Mesenchymal stem cell (in vitro differentiated cells and primary cell): ENCODE results near the gene SYMPK.

Experiments used
- DNase-seq: peaks from one replicate; pipeline ENCODE4 v3.0.0-alpha.2; 2013
- H2AFZ ChIP-seq: one replicate; pipeline ENCODE4 v1.6.1; 2013; ENCODE audit warnings: low read depth, mild to moderate bottlenecking, control low read depth, inconsistent platforms, low read length, moderate library complexity
- H2AK5ac ChIP-seq: 2 replicates; pipeline ENCODE4 v1.6.1; 2013; ENCODE audit warnings: low read length, moderate library complexity, mild to moderate bottlenecking, inconsistent platforms; ENCODE audit not compliant: severe bottlenecking
- H2BK120ac ChIP-seq: one replicate; pipeline ENCODE4 v1.6.1; 2013; ENCODE audit warnings: low read depth, mild to moderate bottlenecking, inconsistent platforms, low read length, moderate library complexity
- H2BK12ac ChIP-seq, 2 experiments: one replicate each; pipeline ENCODE4 v1.6.1; 2013; ENCODE audit warnings: inconsistent platforms in 2 of 2, low read length in 2 of 2, mild to moderate bottlenecking in 2 of 2, moderate library complexity in 2 of 2, control low read depth in 1 of 2
- H2BK15ac ChIP-seq: one replicate; pipeline ENCODE4 v1.6.1; 2013; ENCODE audit warnings: mild to moderate bottlenecking, low read depth, inconsistent platforms; ENCODE audit not compliant: poor library complexity, severe bottlenecking
- H2BK5ac ChIP-seq: 2 replicates; pipeline ENCODE4 v1.6.1; 2013; ENCODE audit warnings: low read depth, mild to moderate bottlenecking, low read length, control low read depth, inconsistent platforms; ENCODE audit not compliant: poor library complexity, severe bottlenecking
- H3K14ac ChIP-seq, 2 experiments: one replicate each; pipeline ENCODE4 v1.6.1; 2013; ENCODE audit warnings: inconsistent platforms in 2 of 2, low read length in 2 of 2, control low read depth in 1 of 2, mild to moderate bottlenecking in 1 of 2, moderate library complexity in 1 of 2
- H3K18ac ChIP-seq, 2 experiments: one replicate each; pipeline ENCODE4 v1.6.1; 2013; ENCODE audit warnings: inconsistent platforms in 2 of 2, low read length in 2 of 2, control low read depth in 1 of 2, low read depth in 1 of 2, mild to moderate bottlenecking in 1 of 2
- H3K23ac ChIP-seq, 2 experiments: one replicate each; pipeline ENCODE4 v1.6.1; 2013; ENCODE audit warnings: inconsistent platforms in 2 of 2, low read length in 2 of 2, mild to moderate bottlenecking in 2 of 2, moderate library complexity in 2 of 2, control low read depth in 1 of 2
- H3K27ac ChIP-seq: 2 replicates; pipeline ENCODE4 v1.5.1; 2013; ENCODE audit warnings: mild to moderate bottlenecking, moderate library complexity, low read length, control low read depth, inconsistent platforms; ENCODE audit not compliant: poor library complexity, severe bottlenecking
- H3K27me3 ChIP-seq, 2 experiments: 2 replicates each; pipeline versions ENCODE4 v1.6.1 to v1.7.0; 2013; ENCODE audit warnings: low read length in 2 of 2, mild to moderate bottlenecking in 2 of 2, moderate library complexity in 2 of 2, control low read depth in 1 of 2, inconsistent platforms in 1 of 2; ENCODE audit not compliant: control insufficient read depth in 1 of 2, insufficient read depth in 1 of 2
- H3K36me3 ChIP-seq, 2 experiments: 2 replicates each; pipeline versions ENCODE4 v1.6.1 to v1.7.0; 2013; ENCODE audit warnings: low read length in 2 of 2, control low read depth in 1 of 2, inconsistent platforms in 1 of 2, low read depth in 1 of 2, mild to moderate bottlenecking in 1 of 2; ENCODE audit not compliant: insufficient read depth in 2 of 2, control insufficient read depth in 1 of 2
- H3K4ac ChIP-seq, 2 experiments: one replicate each; pipeline ENCODE4 v1.6.1; 2013; ENCODE audit warnings: inconsistent platforms in 2 of 2, low read length in 2 of 2, mild to moderate bottlenecking in 2 of 2, moderate library complexity in 2 of 2, control low read depth in 1 of 2, low read depth in 1 of 2
- H3K4me1 ChIP-seq: 2 replicates; pipeline ENCODE4 v1.6.1; 2013; ENCODE audit warnings: low read depth, low read length, control low read depth; ENCODE audit not compliant: control insufficient read depth, insufficient read depth
- H3K4me2 ChIP-seq: 2 replicates; pipeline ENCODE4 v1.6.1; 2013; ENCODE audit warnings: low read length, mild to moderate bottlenecking, inconsistent platforms; ENCODE audit not compliant: poor library complexity, severe bottlenecking
- H3K4me3 ChIP-seq, 2 experiments: 2 replicates each; pipeline versions ENCODE4 v1.5.1 to v1.7.0; 2013; ENCODE audit warnings: low read length in 2 of 2, mild to moderate bottlenecking in 2 of 2, control low read depth in 1 of 2, low read depth in 1 of 2; ENCODE audit not compliant: insufficient read depth in 1 of 2
- H3K79me1 ChIP-seq: replicated peaks from 2 replicates; pipeline ENCODE4 v1.6.1; 2013; ENCODE audit warnings: mild to moderate bottlenecking, control low read depth, low read length, inconsistent platforms; ENCODE audit not compliant: poor library complexity, severe bottlenecking
- H3K9ac ChIP-seq: 2 replicates; pipeline ENCODE4 v1.7.0; 2013; ENCODE audit warnings: mild to moderate bottlenecking, low read length, moderate library complexity
- H3K9me3 ChIP-seq: 2 replicates; pipeline ENCODE4 v1.7.0; 2013; ENCODE audit warnings: mild to moderate bottlenecking, low read length; ENCODE audit not compliant: control insufficient read depth
- H4K8ac ChIP-seq: one replicate; pipeline ENCODE4 v1.6.1; 2013; ENCODE audit warnings: inconsistent platforms, mild to moderate bottlenecking, low read length, moderate library complexity
- H4K91ac ChIP-seq: one replicate; pipeline ENCODE4 v1.6.1; 2013; ENCODE audit warnings: mild to moderate bottlenecking, low read length, inconsistent platforms
- WGBS: methylation state at CpG from one replicate; pipeline ENCODE4 v1.1.7; 2013; ENCODE audit warnings: mixed read lengths; 5-methylcytosine and 5-hydroxymethylcytosine counted together

The SYMPK gene

DNA sequence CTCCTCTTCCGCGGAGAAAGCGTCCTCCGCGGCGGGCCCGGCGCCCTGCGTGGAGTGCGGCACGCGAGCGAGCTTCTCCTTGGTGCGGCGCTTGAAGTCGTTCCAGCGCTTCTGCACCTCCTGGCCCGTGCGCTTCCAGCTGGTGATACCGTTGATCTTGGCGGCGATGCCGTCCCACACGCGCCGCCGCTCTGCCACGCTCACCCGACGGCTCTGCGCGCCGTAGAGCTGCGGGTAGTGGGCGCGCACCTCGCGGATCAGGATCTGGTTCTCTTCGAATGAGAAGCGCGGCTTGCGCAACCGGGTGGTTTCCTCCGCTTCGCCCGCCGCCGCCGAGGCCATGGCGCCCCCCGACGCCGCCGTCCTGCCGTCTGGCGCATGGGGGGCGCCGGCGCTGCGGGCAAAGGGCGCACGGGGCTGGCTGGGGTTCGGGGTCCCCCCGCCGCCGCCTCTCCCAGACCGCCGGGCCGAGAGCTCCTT is 38.5 kb upstream of the SYMPK start:
- Histone ChIP-seq H3K23ac (peak overlapping the region in 1 of 2 experiments; percentile 2), H2BK5ac (no peak overlapping the region), H3K79me1 (peaks cover 18% of the 10 kb centered on the region), H4K91ac (no peak overlapping the region), H3K36me3 (peaks cover 26 to 34% of the 10 kb centered on the region in 2 experiments), H3K14ac (peak overlapping the region in 1 of 2 experiments; percentile 35), H2AK5ac (no peak overlapping the region), H3K4me1 (peaks cover 14% of the 10 kb centered on the region), H3K4me2 (peak overlapping the region; percentile 85), H2BK15ac (no peak overlapping the region), H4K8ac (peak overlapping the region; percentile 64), H2BK120ac (no peak overlapping the region), H2BK12ac (no peak overlapping the region), H3K9ac (peak overlapping the region; percentile 54), H3K18ac (no peak overlapping the region), H3K27me3 (no peaks in the 10 kb centered on the region), H3K4me3 (peak overlapping the region; percentile 74 to 93), H3K9me3 (no peaks in the 10 kb centered on the region), H2AFZ (no peak overlapping the region), H3K4ac (no peak overlapping the region), H3K27ac (no peak overlapping the region)
- DNase-seq, result peak; percentile 81
- 4% methylated on average over 64 of the region's 69 CpGs for whole genome bisulfite sequencing

GRCh38 chr19:45900738-45901431 is 37.9 kb upstream of the SYMPK start:
- H3K23ac ChIP-seq, result no peak overlapping the region
- H2BK120ac ChIP-seq, result no peak overlapping the region
- peak overlapping the region; percentile 54 for H3K9ac ChIP-seq
- no peak overlapping the region for H2AFZ ChIP-seq
- H3K4me3 ChIP-seq, result peak overlapping the region; percentile 74 to 93
- peak overlapping the region; percentile 85 for H3K4me2 ChIP-seq
- H2BK12ac ChIP-seq, result no peak overlapping the region
- H3K14ac ChIP-seq, result no peak overlapping the region
- H2BK15ac ChIP-seq, result no peak overlapping the region
- H2AK5ac ChIP-seq, result no peak overlapping the region
- H4K91ac ChIP-seq, result no peak overlapping the region
- H3K36me3 ChIP-seq, result peaks cover 31 to 34% of the 10 kb centered on the region in 2 experiments
- H2BK5ac ChIP-seq, result no peak overlapping the region
- H3K79me1 ChIP-seq, result peaks cover 21% of the 10 kb centered on the region
- H3K9me3 ChIP-seq, result no peaks in the 10 kb centered on the region
- DNase-seq, result no peak
- no peak overlapping the region for H4K8ac ChIP-seq
- no peak overlapping the region for H3K18ac ChIP-seq
- WGBS, result 48% methylated on average over 22 of the region's 22 CpGs
- H3K27me3 ChIP-seq, result no peaks in the 10 kb centered on the region
- no peak overlapping the region for H3K4ac ChIP-seq
- peaks cover 14% of the 10 kb centered on the region for H3K4me1 ChIP-seq
- no peak overlapping the region for H3K27ac ChIP-seq

GRCh38 chr19:45899919-45900589 is 37.1 kb upstream of the SYMPK start:
- H2BK12ac ChIP-seq, result no peak overlapping the region
- no peak overlapping the region for H3K23ac ChIP-seq
- no peak overlapping the region for H3K4ac ChIP-seq
- no peak overlapping the region for H2AFZ ChIP-seq
- H3K18ac ChIP-seq, result no peak overlapping the region
- no peak overlapping the region for H2BK5ac ChIP-seq
- H3K27me3 ChIP-seq, result no peaks in the 10 kb centered on the region
- H2BK120ac ChIP-seq, result no peak overlapping the region
- peaks cover 14% of the 10 kb centered on the region for H3K4me1 ChIP-seq
- H3K36me3 ChIP-seq, result peaks cover 39 to 41% of the 10 kb centered on the region in 2 experiments
- H3K79me1 ChIP-seq, result peaks cover 27% of the 10 kb centered on the region
- no peak overlapping the region for H4K8ac ChIP-seq
- H3K4me3 ChIP-seq, result no peak overlapping the region
- no peak for DNase-seq
- no peak overlapping the region for H3K14ac ChIP-seq
- WGBS, result 91% methylated on average over 4 of the region's 4 CpGs
- no peak overlapping the region for H4K91ac ChIP-seq
- no peak overlapping the region for H3K27ac ChIP-seq
- H2AK5ac ChIP-seq, result no peak overlapping the region
- no peak overlapping the region for H2BK15ac ChIP-seq
- H3K9me3 ChIP-seq, result no peaks in the 10 kb centered on the region
- H3K4me2 ChIP-seq, result no peak overlapping the region
- H3K9ac ChIP-seq, result no peak overlapping the region

GRCh38 chr19:45899253-45899652 is 36.3 kb upstream of the SYMPK start:
- H4K91ac ChIP-seq, result no peak overlapping the region
- peaks cover 14% of the 10 kb centered on the region for H3K4me1 ChIP-seq
- H2BK15ac ChIP-seq, result no peak overlapping the region
- H3K27ac ChIP-seq, result no peak overlapping the region
- H2BK12ac ChIP-seq, result no peak overlapping the region
- no peak overlapping the region for H3K9ac ChIP-seq
- H2BK120ac ChIP-seq, result no peak overlapping the region
- H3K14ac ChIP-seq, result no peak overlapping the region
- no peak overlapping the region for H2BK5ac ChIP-seq
- H3K27me3 ChIP-seq, result no peaks in the 10 kb centered on the region
- H2AK5ac ChIP-seq, result no peak overlapping the region
- H3K23ac ChIP-seq, result no peak overlapping the region
- no peak for DNase-seq
- no peak overlapping the region for H2AFZ ChIP-seq
- no peak overlapping the region for H4K8ac ChIP-seq
- peaks cover 28% of the 10 kb centered on the region for H3K79me1 ChIP-seq
- no peaks in the 10 kb centered on the region for H3K9me3 ChIP-seq
- H3K18ac ChIP-seq, result no peak overlapping the region
- H3K36me3 ChIP-seq, result peaks cover 43 to 44% of the 10 kb centered on the region in 2 experiments
- no peak overlapping the region for H3K4me2 ChIP-seq
- 100% methylated on average over 5 of the region's 7 CpGs for WGBS
- H3K4me3 ChIP-seq, result no peak overlapping the region
- H3K4ac ChIP-seq, result no peak overlapping the region
